Mesendoderm (in vitro differentiated cells): ENCODE results near the gene PARD6B.

ENCODE experiments used
- DNase-seq: peaks from one replicate; pipeline ENCODE4 v3.0.0; 2013
- H2AK5ac ChIP-seq: 2 replicates; pipeline ENCODE4 v1.6.1; 2013; ENCODE audit warnings: low read length, inconsistent platforms
- H2BK120ac ChIP-seq: 2 replicates; pipeline ENCODE4 v1.6.1; 2013; ENCODE audit warnings: low read depth, mild to moderate bottlenecking, low read length, moderate library complexity, mixed read lengths
- H2BK15ac ChIP-seq: replicated peaks from 2 replicates; pipeline ENCODE4 v1.6.1; 2013; ENCODE audit warnings: low read depth, mild to moderate bottlenecking, moderate library complexity
- H2BK5ac ChIP-seq: 2 replicates; pipeline ENCODE4 v1.6.1; 2013; ENCODE audit warnings: low read length, inconsistent platforms
- H3K18ac ChIP-seq: 2 replicates; pipeline ENCODE4 v1.6.1; 2013; ENCODE audit warnings: mild to moderate bottlenecking, low read length, mixed read lengths
- H3K23ac ChIP-seq: one replicate; pipeline ENCODE4 v1.6.1; 2013; ENCODE audit warnings: low read length
- H3K27ac ChIP-seq: 2 replicates; pipeline ENCODE4 v1.5.1; 2013; ENCODE audit warnings: low read depth, mild to moderate bottlenecking, inconsistent platforms, low read length, moderate library complexity
- H3K27me3 ChIP-seq: 2 replicates; pipeline ENCODE4 v1.6.1; 2013; ENCODE audit warnings: low read length, control low read depth, mild to moderate bottlenecking, inconsistent platforms; ENCODE audit not compliant: insufficient read depth, poor library complexity
- H3K36me3 ChIP-seq: 2 replicates; pipeline ENCODE4 v1.6.1; 2013; ENCODE audit warnings: low read length, inconsistent platforms; ENCODE audit not compliant: control insufficient read depth, insufficient read depth
- H3K4ac ChIP-seq: one replicate; pipeline ENCODE4 v1.6.1; 2013; ENCODE audit warnings: low read depth, mild to moderate bottlenecking, low read length, moderate library complexity
- H3K4me1 ChIP-seq: 2 replicates; pipeline ENCODE4 v1.6.1; 2013; ENCODE audit warnings: low read depth, low read length, inconsistent platforms; ENCODE audit not compliant: control insufficient read depth
- H3K4me2 ChIP-seq: 2 replicates; pipeline ENCODE4 v1.6.1; 2013; ENCODE audit warnings: low read length
- H3K4me3 ChIP-seq: 2 replicates; pipeline ENCODE4 v1.5.1; 2013; ENCODE audit warnings: mild to moderate bottlenecking, low read length
- H3K56ac ChIP-seq: one replicate; pipeline ENCODE4 v1.6.1; 2013; ENCODE audit warnings: low read length
- H3K79me1 ChIP-seq: 2 replicates; pipeline ENCODE4 v1.6.1; 2013; ENCODE audit warnings: low read length, inconsistent platforms
- H3K79me2 ChIP-seq: 2 replicates; pipeline ENCODE4 v1.6.1; 2013; ENCODE audit warnings: mild to moderate bottlenecking, low read length; ENCODE audit not compliant: control insufficient read depth, insufficient read depth
- H3K9ac ChIP-seq: 2 replicates; pipeline ENCODE4 v1.6.1; 2013; ENCODE audit warnings: low read length, inconsistent platforms
- H4K5ac ChIP-seq: one replicate; pipeline ENCODE4 v1.6.1; 2013; ENCODE audit warnings: low read length
- H4K8ac ChIP-seq: one replicate; pipeline ENCODE4 v1.6.1; 2013; ENCODE audit warnings: low read depth, mild to moderate bottlenecking, control low read depth, low read length, moderate library complexity
- WGBS: extraction: QIAGEN DNeasy Blood & Tissue Kit; methylation state at CpG from one replicate; pipeline ENCODE4 v1.1.7; 2013; ENCODE audit warnings: low lambda C conversion rate, missing lambda C conversion rate; ENCODE audit not compliant: insufficient coverage; ENCODE audit errors: extremely low coverage; 5-methylcytosine and 5-hydroxymethylcytosine counted together

Gene PARD6B

DNA sequence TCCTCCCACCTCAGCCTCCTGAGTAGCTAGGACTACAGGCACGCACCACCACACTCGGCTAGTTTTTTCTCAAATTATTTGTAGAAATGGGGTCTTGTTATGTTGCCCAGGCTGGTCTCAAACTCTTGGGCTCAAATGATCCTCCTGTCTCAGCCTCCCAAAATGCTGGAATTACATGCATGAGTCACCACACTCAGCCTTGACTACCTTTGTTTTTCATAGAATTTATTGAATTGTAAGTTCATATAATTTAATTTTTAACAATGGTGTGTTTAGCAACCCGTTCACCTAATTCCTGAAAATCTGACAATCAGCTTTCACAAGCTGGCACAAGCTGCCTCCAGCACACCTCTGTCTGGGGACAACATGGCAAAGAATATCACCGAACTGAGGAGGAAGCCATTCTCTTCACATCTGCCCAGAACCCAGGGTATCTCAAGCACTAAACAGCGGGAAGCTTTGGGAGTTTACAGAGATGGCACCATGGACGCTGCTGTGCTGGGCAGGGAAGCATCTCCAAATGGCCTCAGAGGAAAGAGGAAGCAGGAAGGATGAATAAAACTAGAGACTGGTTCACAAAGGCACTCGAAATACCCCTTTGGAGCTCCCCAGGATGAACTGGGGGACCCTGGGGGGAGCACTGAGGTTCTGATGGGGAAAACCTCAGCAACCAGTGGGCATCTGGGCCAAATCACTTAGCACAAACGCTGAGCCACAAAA is 43.0 kb upstream of the PARD6B start:
- Histone ChIP-seq H3K27me3 (no peaks in the 10 kb centered on the region), H3K18ac (no peak overlapping the region), H3K36me3 (no peaks in the 10 kb centered on the region), H3K4me1 (peaks cover 5% of the 10 kb centered on the region), H3K27ac (no peak overlapping the region), H2BK5ac (no peak overlapping the region), H3K9ac (no peak overlapping the region), H3K56ac (no peak overlapping the region), H3K4ac (no peak overlapping the region), H2AK5ac (no peak overlapping the region), H4K8ac (no peak overlapping the region), H3K23ac (no peak overlapping the region), H2BK15ac (no peak overlapping the region), H2BK120ac (no peak overlapping the region), H3K4me3 (no peak overlapping the region), H3K79me1 (no peaks in the 10 kb centered on the region), H3K79me2 (no peaks in the 10 kb centered on the region), H4K5ac (no peak overlapping the region), H3K4me2 (no peak overlapping the region)
- DNase-seq, result no peak
- no CpG with 5 or more reads among the region's 8 CpGs for WGBS

- H3K27me3 ChIP-seq, result no peaks in the 10 kb centered on the region
- H3K36me3 ChIP-seq, result no peaks in the 10 kb centered on the region
- no peak overlapping the region for H2AK5ac ChIP-seq
- H3K27ac ChIP-seq, result no peak overlapping the region
- H3K56ac ChIP-seq, result peak overlapping the region; percentile 10
- H3K4me2 ChIP-seq, result no peak overlapping the region
- no peaks in the 10 kb centered on the region for H3K79me2 ChIP-seq
- H4K8ac ChIP-seq, result no peak overlapping the region
- no peak overlapping the region for H2BK5ac ChIP-seq
- H3K79me1 ChIP-seq, result no peaks in the 10 kb centered on the region
- no peak overlapping the region for H3K23ac ChIP-seq
- no peak overlapping the region for H3K4me3 ChIP-seq
- H3K9ac ChIP-seq, result no peak overlapping the region
- H3K18ac ChIP-seq, result no peak overlapping the region
- no peak overlapping the region for H2BK15ac ChIP-seq
- H4K5ac ChIP-seq, result no peak overlapping the region
- H2BK120ac ChIP-seq, result no peak overlapping the region
- DNase-seq, result no peak
- no peak overlapping the region for H3K4ac ChIP-seq
- no CpG with 5 or more reads among the region's 10 CpGs for WGBS
- peaks cover 5% of the 10 kb centered on the region for H3K4me1 ChIP-seq
These were observed 41.3 kb upstream of the PARD6B start for GRCh38 chr20:50689864-50690649.

DNA sequence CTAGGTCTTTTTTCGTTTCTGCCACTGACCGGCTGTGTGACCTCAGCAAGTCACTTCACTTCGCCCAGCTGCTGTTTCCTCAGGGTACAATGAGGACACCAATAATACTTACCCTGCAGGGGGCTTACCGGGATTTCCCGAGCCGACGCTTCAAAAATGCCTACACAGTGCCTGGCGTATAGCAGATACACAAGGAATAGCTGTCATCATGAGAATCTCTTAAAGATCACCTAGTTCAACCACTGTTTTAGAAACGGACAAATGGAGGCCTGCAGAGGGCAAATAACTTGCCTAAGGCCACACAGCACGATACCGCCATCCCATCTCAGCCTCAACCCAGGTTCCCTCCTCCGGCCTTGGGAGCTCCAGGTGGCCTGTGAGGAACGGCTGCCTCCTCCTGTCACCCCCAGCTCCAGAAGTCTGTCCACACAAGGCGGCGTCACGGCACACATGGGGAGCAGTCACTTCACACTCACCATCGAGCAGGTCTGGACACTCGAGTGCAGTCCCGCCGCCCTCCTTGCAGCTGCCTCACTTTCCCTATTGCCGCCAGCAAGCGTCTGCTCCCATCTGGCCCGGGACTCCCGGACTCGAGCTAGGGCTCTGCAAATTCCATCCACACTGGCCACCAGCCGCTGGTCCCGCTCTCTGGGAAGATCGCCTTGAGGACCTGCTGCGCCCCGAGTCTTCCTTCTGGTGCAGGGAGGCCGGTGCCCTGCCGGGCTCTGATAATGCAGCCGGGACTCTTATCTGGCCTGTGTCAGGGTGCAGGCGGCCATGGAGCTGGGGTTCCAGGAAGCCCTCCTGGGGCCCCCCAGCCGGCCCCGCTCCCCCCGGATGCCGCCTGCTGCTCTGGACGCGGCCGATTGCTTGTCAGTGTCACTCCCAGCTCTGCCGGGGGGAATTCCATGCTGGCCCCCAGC is 40.5 kb upstream of the PARD6B start, which contains the start of gene RIPOR3:
Gene RIPOR3, minus strand, starts transcription at position 893 of the 923 bp plus-strand sequence. Its CDS starts 414 bp downstream, at position 479.
- Histone ChIP-seq H2BK5ac (no peak within 1 kb of the TSS), H3K79me2 (no peaks in the 10 kb centered on the region), H3K4me1 (peaks cover 5% of the 10 kb centered on the region), H3K27me3 (no peaks in the 10 kb centered on the region), H2BK120ac (no peak within 1 kb of the TSS), H2BK15ac (no peak within 1 kb of the TSS), H3K23ac (no peak within 1 kb of the TSS), H4K8ac (no peak within 1 kb of the TSS), H4K5ac (no peak within 1 kb of the TSS), H3K56ac (peak within 1 kb of the TSS; percentile 73), H2AK5ac (no peak within 1 kb of the TSS), H3K4ac (no peak within 1 kb of the TSS), H3K4me3 (no peak within 1 kb of the TSS), H3K9ac (peak within 1 kb of the TSS; percentile 48), H3K18ac (peak within 1 kb of the TSS; percentile 28), H3K79me1 (no peaks in the 10 kb centered on the region), H3K27ac (no peak within 1 kb of the TSS), H3K4me2 (peak within 1 kb of the TSS; percentile 86), H3K36me3 (no peaks in the 10 kb centered on the region)
- peak; percentile 49 for DNase-seq
- no CpG with 5 or more reads among the region's 42 CpGs for WGBS

DNA sequence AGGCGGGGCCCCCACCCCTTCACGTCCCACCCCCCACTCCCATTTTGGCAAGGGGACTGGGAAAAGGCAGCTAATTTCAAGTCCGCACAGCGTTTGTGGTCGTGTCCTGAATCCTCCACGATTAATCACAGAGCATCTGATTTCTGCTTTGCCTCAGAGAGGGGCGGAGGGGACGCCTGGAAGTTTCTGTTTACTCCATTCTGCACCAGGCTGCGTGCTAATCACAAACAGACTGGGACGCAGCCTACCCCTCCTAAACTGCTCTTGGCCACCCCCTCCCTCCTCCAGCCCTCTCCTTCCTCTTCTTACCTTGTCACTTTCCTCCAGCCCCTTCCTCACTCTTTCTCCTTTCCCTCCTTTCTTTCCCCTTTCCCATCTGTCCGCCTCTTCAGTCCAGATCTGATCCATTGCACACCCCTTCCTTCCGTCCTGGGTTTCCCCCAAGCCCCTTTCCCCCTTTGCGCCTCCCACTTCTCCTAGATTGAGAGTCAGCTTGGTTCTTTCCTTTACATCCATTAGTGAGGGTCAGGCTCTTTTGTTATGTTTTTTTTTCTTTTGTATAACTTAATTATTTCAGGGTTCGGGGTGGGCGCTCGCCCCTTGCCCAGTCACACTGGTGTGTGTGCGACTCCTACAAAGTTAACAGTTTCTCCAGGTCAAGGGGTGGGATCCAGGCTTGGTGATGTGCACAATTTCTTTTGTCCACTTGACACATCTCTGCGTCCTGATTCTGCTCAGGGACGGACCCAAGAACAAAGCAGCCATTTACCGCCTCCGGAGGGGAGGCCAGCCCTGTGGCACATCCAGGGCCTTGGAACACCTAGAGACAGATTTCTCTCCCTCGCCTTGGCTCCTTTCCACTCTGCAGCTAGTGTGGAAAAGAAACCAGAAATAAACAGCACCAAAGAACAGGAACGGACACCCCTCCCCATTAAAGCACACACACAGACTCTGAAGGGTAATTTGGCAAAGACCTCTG is 39.5 kb upstream of the PARD6B start:
- Histone ChIP-seq H3K4me1 (peaks cover 5% of the 10 kb centered on the region), H3K27ac (no peak overlapping the region), H3K4me2 (peak overlapping the region; percentile 86), H4K8ac (no peak overlapping the region), H3K23ac (no peak overlapping the region), H2BK15ac (no peak overlapping the region), H3K4ac (no peak overlapping the region), H4K5ac (no peak overlapping the region), H3K18ac (peak overlapping the region; percentile 28), H3K4me3 (no peak overlapping the region), H2BK5ac (no peak overlapping the region), H2AK5ac (no peak overlapping the region), H3K27me3 (no peaks in the 10 kb centered on the region), H2BK120ac (no peak overlapping the region), H3K79me2 (no peaks in the 10 kb centered on the region), H3K79me1 (no peaks in the 10 kb centered on the region), H3K9ac (peak overlapping the region; percentile 48), H3K36me3 (no peaks in the 10 kb centered on the region), H3K56ac (peak overlapping the region; percentile 73)
- no CpG with 5 or more reads among the region's 23 CpGs for WGBS
- peak; percentile 29 for DNase-seq

DNA sequence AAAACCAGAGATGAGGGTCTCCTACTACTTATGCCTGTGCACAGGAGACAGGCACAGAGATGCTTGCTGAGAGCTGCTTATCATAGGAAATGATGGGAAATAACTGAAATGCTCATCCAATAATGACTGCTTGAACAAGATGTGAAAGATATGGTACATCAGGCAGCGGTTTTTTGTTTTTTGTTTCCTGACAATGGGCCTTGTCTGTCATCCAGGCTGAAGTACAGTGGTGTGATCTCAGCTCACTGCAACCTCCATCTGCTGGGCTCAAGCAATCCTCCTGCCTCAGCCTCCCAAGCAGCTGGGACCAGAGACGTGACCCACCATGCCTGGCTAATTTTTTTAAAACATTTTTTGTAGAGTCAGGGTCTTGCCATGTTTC is 38.8 kb upstream of the PARD6B start:
- DNase-seq, result no peak
- H4K5ac ChIP-seq, result no peak overlapping the region

More for the DNA sequence above, 38.8 kb upstream of the PARD6B start:
- Histone ChIP-seq H2AK5ac (no peak overlapping the region), H3K27ac (no peak overlapping the region), H3K4ac (no peak overlapping the region), H3K56ac (peak overlapping the region; percentile 58), H3K79me2 (no peaks in the 10 kb centered on the region), H3K27me3 (no peaks in the 10 kb centered on the region), H3K18ac (no peak overlapping the region), H3K23ac (no peak overlapping the region), H3K79me1 (no peaks in the 10 kb centered on the region), H2BK5ac (no peak overlapping the region), H3K4me2 (no peak overlapping the region), H2BK120ac (no peak overlapping the region), H2BK15ac (no peak overlapping the region), H3K9ac (no peak overlapping the region), H3K4me3 (no peak overlapping the region), H3K36me3 (no peaks in the 10 kb centered on the region), H4K8ac (no peak overlapping the region), H3K4me1 (peaks cover 5% of the 10 kb centered on the region)
- no CpG with 5 or more reads among the region's 2 CpGs for WGBS
